WTC11 (cell line): ENCODE data around the gene TPST2.

ENCODE experiments used
- CREM ChIP-seq: sonication (generic); formaldehyde crosslinking; IDR thresholded peaks from 2 replicates; pipeline ENCODE4 v1.8.1; 2022; ENCODE audit warnings: mild to moderate bottlenecking, missing genetic modification reagents, moderate library complexity
- ETV6 ChIP-seq: sonication (generic); formaldehyde crosslinking; IDR thresholded peaks from 2 replicates; pipeline ENCODE4 v1.8.1; 2022; ENCODE audit warnings: mild to moderate bottlenecking, missing genetic modification reagents
- FOXP1 ChIP-seq: sonication (generic); formaldehyde crosslinking; IDR thresholded peaks from 2 replicates; pipeline ENCODE4 v1.8.0; 2022; ENCODE audit warnings: missing genetic modification reagents, mild to moderate bottlenecking, moderate library complexity, borderline replicate concordance
- RELA ChIP-seq: sonication (generic); formaldehyde crosslinking; IDR thresholded peaks from 2 replicates; pipeline ENCODE4 v1.8.1; 2022; ENCODE audit warnings: missing genetic modification reagents, mild to moderate bottlenecking, borderline replicate concordance
- TF ChIP-seq, protein P1 (sequence below): fragments of 200-600 bp; IDR thresholded peaks from 2 replicates; pipeline ENCODE4 v1.8.0; 2022; ENCODE audit warnings: antibody characterized with exemption
- TF ChIP-seq, protein P2 (sequence below): sonication (generic); formaldehyde crosslinking; IDR thresholded peaks from 2 replicates; pipeline ENCODE4 v1.8.1; 2022; ENCODE audit warnings: missing genetic modification reagents, borderline replicate concordance
- TF ChIP-seq, protein P3 (sequence below): sonication (generic); formaldehyde crosslinking; IDR thresholded peaks from 2 replicates; pipeline ENCODE4 v1.8.1; 2022; ENCODE audit warnings: low read depth, missing genetic modification reagents, borderline replicate concordance
- TF ChIP-seq, protein P4 (sequence below): sonication (generic); formaldehyde crosslinking; IDR thresholded peaks from 2 replicates; pipeline ENCODE4 v1.8.0; 2022; ENCODE audit warnings: mild to moderate bottlenecking, missing genetic modification reagents
- TF ChIP-seq, protein P5 (sequence below): sonication (generic); formaldehyde crosslinking; IDR thresholded peaks from 2 replicates; pipeline ENCODE4 v1.8.0; 2023; ENCODE audit warnings: mild to moderate bottlenecking, missing genetic modification reagents
- TF ChIP-seq, protein P6 (sequence below): sonication (generic); formaldehyde crosslinking; IDR thresholded peaks from 2 replicates; pipeline ENCODE4 v1.8.0; 2022; ENCODE audit warnings: mild to moderate bottlenecking, missing genetic modification reagents

DNA sequence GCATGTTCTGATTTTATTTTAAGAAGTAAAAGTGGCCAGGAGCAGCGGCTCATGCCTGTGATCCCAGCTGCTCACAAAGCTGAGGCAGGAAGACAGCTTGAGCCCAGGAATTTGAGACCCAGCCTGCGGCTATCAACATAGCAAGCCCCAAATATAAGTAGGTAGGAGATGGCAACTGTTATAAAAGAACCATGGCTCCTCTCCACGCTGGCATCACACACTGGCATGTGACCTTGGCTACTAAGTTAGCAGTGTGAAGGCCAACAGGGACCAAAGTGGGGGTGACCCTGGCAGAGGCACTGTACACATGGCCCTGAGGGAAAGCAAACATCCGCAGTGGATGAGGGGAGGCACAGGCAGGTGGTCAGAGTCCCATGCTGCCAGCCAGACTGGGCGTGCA lies 33.0 kb downstream of the TPST2 start:
- TF ChIP-seq, protein P1, sequence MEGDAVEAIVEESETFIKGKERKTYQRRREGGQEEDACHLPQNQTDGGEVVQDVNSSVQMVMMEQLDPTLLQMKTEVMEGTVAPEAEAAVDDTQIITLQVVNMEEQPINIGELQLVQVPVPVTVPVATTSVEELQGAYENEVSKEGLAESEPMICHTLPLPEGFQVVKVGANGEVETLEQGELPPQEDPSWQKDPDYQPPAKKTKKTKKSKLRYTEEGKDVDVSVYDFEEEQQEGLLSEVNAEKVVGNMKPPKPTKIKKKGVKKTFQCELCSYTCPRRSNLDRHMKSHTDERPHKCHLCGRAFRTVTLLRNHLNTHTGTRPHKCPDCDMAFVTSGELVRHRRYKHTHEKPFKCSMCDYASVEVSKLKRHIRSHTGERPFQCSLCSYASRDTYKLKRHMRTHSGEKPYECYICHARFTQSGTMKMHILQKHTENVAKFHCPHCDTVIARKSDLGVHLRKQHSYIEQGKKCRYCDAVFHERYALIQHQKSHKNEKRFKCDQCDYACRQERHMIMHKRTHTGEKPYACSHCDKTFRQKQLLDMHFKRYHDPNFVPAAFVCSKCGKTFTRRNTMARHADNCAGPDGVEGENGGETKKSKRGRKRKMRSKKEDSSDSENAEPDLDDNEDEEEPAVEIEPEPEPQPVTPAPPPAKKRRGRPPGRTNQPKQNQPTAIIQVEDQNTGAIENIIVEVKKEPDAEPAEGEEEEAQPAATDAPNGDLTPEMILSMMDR = no peak
- TF ChIP-seq RELA (CRISPR knock-in tag) = no peak
- no peak for TF ChIP-seq ETV6 (CRISPR knock-in tag)
- TF ChIP-seq FOXP1 (CRISPR knock-in tag) = no peak
- TF ChIP-seq, protein P2, sequence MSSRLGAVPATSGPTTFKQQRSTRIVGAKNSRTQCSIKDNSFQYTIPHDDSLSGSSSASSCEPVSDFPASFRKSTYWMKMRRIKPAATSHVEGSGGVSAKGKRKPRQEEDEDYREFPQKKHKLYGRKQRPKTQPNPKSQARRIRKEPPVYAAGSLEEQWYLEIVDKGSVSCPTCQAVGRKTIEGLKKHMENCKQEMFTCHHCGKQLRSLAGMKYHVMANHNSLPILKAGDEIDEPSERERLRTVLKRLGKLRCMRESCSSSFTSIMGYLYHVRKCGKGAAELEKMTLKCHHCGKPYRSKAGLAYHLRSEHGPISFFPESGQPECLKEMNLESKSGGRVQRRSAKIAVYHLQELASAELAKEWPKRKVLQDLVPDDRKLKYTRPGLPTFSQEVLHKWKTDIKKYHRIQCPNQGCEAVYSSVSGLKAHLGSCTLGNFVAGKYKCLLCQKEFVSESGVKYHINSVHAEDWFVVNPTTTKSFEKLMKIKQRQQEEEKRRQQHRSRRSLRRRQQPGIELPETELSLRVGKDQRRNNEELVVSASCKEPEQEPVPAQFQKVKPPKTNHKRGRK (CRISPR knock-in tag) = no peak
- TF ChIP-seq, protein P3, sequence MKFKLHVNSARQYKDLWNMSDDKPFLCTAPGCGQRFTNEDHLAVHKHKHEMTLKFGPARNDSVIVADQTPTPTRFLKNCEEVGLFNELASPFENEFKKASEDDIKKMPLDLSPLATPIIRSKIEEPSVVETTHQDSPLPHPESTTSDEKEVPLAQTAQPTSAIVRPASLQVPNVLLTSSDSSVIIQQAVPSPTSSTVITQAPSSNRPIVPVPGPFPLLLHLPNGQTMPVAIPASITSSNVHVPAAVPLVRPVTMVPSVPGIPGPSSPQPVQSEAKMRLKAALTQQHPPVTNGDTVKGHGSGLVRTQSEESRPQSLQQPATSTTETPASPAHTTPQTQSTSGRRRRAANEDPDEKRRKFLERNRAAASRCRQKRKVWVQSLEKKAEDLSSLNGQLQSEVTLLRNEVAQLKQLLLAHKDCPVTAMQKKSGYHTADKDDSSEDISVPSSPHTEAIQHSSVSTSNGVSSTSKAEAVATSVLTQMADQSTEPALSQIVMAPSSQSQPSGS (CRISPR knock-in tag) = no peak
- TF ChIP-seq, protein P4, sequence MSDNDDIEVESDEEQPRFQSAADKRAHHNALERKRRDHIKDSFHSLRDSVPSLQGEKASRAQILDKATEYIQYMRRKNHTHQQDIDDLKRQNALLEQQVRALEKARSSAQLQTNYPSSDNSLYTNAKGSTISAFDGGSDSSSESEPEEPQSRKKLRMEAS (CRISPR knock-in tag) = no peak
- TF ChIP-seq, protein P5, sequence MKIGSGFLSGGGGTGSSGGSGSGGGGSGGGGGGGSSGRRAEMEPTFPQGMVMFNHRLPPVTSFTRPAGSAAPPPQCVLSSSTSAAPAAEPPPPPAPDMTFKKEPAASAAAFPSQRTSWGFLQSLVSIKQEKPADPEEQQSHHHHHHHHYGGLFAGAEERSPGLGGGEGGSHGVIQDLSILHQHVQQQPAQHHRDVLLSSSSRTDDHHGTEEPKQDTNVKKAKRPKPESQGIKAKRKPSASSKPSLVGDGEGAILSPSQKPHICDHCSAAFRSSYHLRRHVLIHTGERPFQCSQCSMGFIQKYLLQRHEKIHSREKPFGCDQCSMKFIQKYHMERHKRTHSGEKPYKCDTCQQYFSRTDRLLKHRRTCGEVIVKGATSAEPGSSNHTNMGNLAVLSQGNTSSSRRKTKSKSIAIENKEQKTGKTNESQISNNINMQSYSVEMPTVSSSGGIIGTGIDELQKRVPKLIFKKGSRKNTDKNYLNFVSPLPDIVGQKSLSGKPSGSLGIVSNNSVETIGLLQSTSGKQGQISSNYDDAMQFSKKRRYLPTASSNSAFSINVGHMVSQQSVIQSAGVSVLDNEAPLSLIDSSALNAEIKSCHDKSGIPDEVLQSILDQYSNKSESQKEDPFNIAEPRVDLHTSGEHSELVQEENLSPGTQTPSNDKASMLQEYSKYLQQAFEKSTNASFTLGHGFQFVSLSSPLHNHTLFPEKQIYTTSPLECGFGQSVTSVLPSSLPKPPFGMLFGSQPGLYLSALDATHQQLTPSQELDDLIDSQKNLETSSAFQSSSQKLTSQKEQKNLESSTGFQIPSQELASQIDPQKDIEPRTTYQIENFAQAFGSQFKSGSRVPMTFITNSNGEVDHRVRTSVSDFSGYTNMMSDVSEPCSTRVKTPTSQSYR = no peak
- TF ChIP-seq, protein P6, sequence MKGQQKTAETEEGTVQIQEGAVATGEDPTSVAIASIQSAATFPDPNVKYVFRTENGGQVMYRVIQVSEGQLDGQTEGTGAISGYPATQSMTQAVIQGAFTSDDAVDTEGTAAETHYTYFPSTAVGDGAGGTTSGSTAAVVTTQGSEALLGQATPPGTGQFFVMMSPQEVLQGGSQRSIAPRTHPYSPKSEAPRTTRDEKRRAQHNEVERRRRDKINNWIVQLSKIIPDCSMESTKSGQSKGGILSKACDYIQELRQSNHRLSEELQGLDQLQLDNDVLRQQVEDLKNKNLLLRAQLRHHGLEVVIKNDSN (CRISPR knock-in tag) = no peak
- TF ChIP-seq CREM (CRISPR knock-in tag) = no peak
